GM12874 (cell line): ENCODE data around the gene XRCC1.
A peak's percentile ranks its signal among the peaks of the same experiment; 100 is the strongest.

Source experiments
- CTCF ChIP-seq: IDR thresholded peaks from 2 replicates; pipeline ENCODE4 v1.5.1; 2011; ENCODE audit warnings: low read depth, mild to moderate bottlenecking, control low read depth, low read length, moderate library complexity; ENCODE audit not compliant: insufficient read depth

Gene XRCC1

GRCh38 chr19:43506629-43507028 is 68.7 kb downstream of the XRCC1 start:
- TF ChIP-seq CTCF, result no peak

- TF ChIP-seq CTCF, result no peak
These were observed 69.4 kb downstream of the XRCC1 start for GRCh38 chr19:43505941-43506340.

GRCh38 chr19:43505186-43505456 is 70.2 kb downstream of the XRCC1 start:
- no peak for TF ChIP-seq CTCF

GRCh38 chr19:43504426-43505185 is 70.7 kb downstream of the XRCC1 start, which contains the start of gene PHLDB3:
Gene PHLDB3, minus strand, starts transcription at chr19:43504746. Its CDS starts 628 bp downstream, at chr19:43504118.
- no peak for TF ChIP-seq CTCF

- TF ChIP-seq CTCF, result peak; percentile 41
These were observed 71.6 kb downstream of the XRCC1 start for GRCh38 chr19:43503501-43504425.

- no peak for TF ChIP-seq CTCF
These were observed 72.8 kb downstream of the XRCC1 start for GRCh38 chr19:43502419-43502976.
